Endothelial cell of umbilical vein (primary cell): ENCODE results near the gene SLC4A2.

Experiments used
- EZH2 ChIP-seq: IDR thresholded peaks from 2 replicates; pipeline ENCODE4 v1.6.1; 2012; ENCODE audit warnings: borderline replicate concordance, low read depth, mild to moderate bottlenecking, moderate library complexity, low read length, inconsistent platforms; ENCODE audit not compliant: severe bottlenecking
- FOS ChIP-seq: IDR thresholded peaks from 2 replicates; pipeline ENCODE4 v1.6.1; 2011; ENCODE audit warnings: mild to moderate bottlenecking, low read length, moderate library complexity, borderline replicate concordance; ENCODE audit not compliant: insufficient read depth
- POLR2A ChIP-seq: IDR thresholded peaks from 2 replicates; pipeline ENCODE4 v1.6.1; 2012; ENCODE audit warnings: low read depth, mild to moderate bottlenecking, control low read depth, low read length
- POLR2AphosphoS5 ChIP-seq: IDR thresholded peaks from 2 replicates; pipeline ENCODE4 v1.6.1; 2012; ENCODE audit warnings: low read depth, mild to moderate bottlenecking, control low read depth, low read length, moderate library complexity; ENCODE audit not compliant: insufficient read depth
- TF ChIP-seq, protein P1 (sequence below), 2 donors: IDR thresholded peaks; 1 replicate in 1 of 2; 2 replicates in 1 of 2; pipeline ENCODE4 v1.5.1; 2011; ENCODE audit warnings: low read length in 2 of 2, mild to moderate bottlenecking in 2 of 2, moderate library complexity in 2 of 2, control low read depth in 1 of 2, inconsistent platforms in 1 of 2, low read depth in 1 of 2; ENCODE audit not compliant: insufficient read depth in 1 of 2; ENCODE audit errors: extremely low read depth in 1 of 2

DNA sequence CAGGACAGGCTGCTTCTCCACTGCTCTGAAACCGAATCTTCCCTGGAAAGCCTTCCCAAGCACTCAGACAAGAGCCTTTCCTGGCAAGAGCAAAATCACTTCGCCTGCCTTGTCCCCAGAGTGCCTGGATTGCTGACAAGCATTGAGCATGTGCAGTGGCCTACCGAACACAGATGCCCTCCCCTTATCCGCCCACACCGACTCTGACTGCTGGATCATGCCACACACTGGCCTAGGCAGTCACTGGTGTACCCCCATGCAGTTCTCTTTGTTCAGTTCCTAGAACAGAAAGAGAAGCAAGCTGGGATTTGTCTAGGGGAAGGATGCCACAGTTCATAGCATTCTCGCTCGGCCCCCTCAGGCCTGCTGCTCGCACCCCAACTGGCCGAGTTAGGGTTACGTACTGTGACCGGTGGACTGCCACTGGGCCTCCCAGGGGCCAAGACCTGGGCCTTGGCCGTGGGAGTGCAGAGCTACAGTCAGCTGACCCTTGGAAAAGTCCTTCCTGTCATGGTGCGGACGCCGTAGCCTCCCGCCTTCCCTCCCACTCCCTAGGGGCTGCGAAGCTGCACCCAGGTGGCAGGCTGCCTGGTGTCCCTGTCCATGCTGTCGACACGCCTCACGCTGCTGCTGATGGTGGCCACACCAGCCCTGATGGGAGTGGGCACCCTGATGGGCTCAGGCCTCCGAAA is 24.2 kb upstream of the SLC4A2 start:
- TF ChIP-seq POLR2A (no peak), POLR2AphosphoS5 (no peak), EZH2 (no peak), FOS (no peak)
- TF ChIP-seq, protein P1, sequence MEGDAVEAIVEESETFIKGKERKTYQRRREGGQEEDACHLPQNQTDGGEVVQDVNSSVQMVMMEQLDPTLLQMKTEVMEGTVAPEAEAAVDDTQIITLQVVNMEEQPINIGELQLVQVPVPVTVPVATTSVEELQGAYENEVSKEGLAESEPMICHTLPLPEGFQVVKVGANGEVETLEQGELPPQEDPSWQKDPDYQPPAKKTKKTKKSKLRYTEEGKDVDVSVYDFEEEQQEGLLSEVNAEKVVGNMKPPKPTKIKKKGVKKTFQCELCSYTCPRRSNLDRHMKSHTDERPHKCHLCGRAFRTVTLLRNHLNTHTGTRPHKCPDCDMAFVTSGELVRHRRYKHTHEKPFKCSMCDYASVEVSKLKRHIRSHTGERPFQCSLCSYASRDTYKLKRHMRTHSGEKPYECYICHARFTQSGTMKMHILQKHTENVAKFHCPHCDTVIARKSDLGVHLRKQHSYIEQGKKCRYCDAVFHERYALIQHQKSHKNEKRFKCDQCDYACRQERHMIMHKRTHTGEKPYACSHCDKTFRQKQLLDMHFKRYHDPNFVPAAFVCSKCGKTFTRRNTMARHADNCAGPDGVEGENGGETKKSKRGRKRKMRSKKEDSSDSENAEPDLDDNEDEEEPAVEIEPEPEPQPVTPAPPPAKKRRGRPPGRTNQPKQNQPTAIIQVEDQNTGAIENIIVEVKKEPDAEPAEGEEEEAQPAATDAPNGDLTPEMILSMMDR (IDR thresholded peaks at IDR 0.05; ENCODE audit: extremely low read depth in 1 of 2, insufficient read depth in 1 of 2, low read depth in 1 of 2, low read length in 2 of 2) = no peak
